ENCODE data around the gene PPT2. TPM values are rescaled to one million over a fixed set of nuclear protein-coding genes. Genes with fewer than 3 reads are reported as not detected.

The PPT2 gene
- polyA plus RNA-seq, 1 experiment: 31.9 TPM

DNA sequence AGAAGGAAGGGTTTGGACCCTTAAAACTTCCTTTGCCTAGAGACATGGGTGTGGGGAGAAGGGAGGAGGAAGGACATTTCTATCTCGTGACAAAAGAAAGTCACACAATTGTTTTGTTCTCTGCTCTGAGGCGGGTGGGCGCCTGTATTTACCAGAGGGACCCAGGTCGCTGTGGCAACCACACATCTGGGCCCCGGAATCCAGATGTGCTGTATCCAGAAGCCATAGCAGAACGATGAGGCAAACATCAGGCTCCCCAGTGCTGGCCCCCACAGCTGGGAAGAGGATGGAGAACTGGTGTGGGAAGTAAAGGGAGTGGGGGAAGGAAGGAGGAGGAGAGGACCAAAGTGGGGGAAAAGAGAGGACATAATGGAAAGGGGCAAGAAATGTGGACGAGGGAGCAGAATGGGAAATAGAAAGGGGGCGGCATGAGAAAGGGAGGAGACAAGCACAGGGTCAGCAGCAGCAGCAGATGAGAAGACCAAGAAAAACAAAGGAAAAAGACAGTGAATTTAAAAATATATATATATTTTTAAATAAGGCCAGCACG is 41.4 kb upstream of the PPT2 start:
- no peak for TF ChIP-seq CTCF (IDR thresholded peaks at IDR 0.05; ENCODE audit: insufficient read depth, low read depth, low read length)
- no peak overlapping the region for H3K4me3 ChIP-seq (ENCODE audit: low read depth, low read length)
- peaks cover 4% of the 10 kb centered on the region for H3K27me3 ChIP-seq (ENCODE audit: control insufficient read depth, insufficient read depth, low read length)
- H3K36me3 ChIP-seq (ENCODE audit: control insufficient read depth, insufficient read depth, low read length): peaks cover 8% of the 10 kb centered on the region
- POLR2A ChIA-PET: no interaction called here
- DNase-seq (ENCODE audit: low read depth): no peak
- CTCF ChIA-PET: interaction anchor here (2.0 kb wide), 1 partner anchor 25 kb away, joined by 7 read pairs; no protein-coding TSS in a partner anchor

GRCh38 chr6:32113386-32114352 is 40.3 kb upstream of the PPT2 start:
- Histone ChIP-seq H3K4me3 (ENCODE audit: low read depth, low read length) (no peak overlapping the region), H3K36me3 (ENCODE audit: control insufficient read depth, insufficient read depth, low read length) (peaks cover 13% of the 10 kb centered on the region), H3K27me3 (ENCODE audit: control insufficient read depth, insufficient read depth, low read length) (peaks cover 4% of the 10 kb centered on the region)
- POLR2A ChIA-PET: interaction anchor here (0.6 to 0.7 kb wide), 2 partner anchors 25 to 35 kb away, joined by 6 to 11 read pairs; no protein-coding TSS in a partner anchor
- peak; percentile 97 for DNase-seq (ENCODE audit: low read depth)
- peak; percentile 71 for TF ChIP-seq CTCF (IDR thresholded peaks at IDR 0.05; ENCODE audit: insufficient read depth, low read depth, low read length)
- CTCF ChIA-PET: interaction anchor here (1.0 to 2.4 kb wide), 14 partner anchors 11 to 131 kb away, joined by 3 to 17 read pairs (median 4); no protein-coding TSS in a partner anchor

GRCh38 chr6:32114796-32115195 is 39.1 kb upstream of the PPT2 start:
- DNase-seq (ENCODE audit: low read depth): peak; percentile 80
- Histone ChIP-seq H3K4me3 (ENCODE audit: low read depth, low read length) (no peak overlapping the region), H3K36me3 (ENCODE audit: control insufficient read depth, insufficient read depth, low read length) (peaks cover 14% of the 10 kb centered on the region), H3K27me3 (ENCODE audit: control insufficient read depth, insufficient read depth, low read length) (no peaks in the 10 kb centered on the region; the same call in 1 of the 2 replicates)
- ChIA-PET POLR2A (no interaction called here), CTCF (interaction anchor here (1.0 to 2.4 kb wide), 11 partner anchors 10 to 78 kb away, joined by 3 to 17 read pairs (median 5); no protein-coding TSS in a partner anchor)
- TF ChIP-seq CTCF (IDR thresholded peaks at IDR 0.05; ENCODE audit: insufficient read depth, low read depth, low read length): no peak

DNA sequence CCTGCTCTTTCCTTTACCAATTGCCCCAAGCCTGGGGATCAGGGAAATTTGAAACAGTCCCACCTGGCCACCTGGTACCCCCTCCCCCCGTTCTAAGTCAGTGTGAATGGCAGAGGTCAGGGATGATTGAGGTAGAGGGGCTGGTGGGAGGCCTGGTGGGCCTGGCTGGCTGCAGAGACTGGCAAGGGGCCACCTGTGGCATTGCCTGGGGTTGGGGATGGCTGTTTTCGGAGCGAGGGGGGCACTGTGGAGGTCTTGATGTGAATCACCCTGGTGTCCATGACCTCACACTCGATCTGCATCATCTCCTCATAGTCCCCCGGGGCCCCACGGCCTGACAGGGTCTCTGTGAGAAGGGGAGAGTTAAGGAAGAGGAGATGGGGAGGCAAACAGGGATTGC is 38.3 kb upstream of the PPT2 start:
- no peak for TF ChIP-seq CTCF (IDR thresholded peaks at IDR 0.05; ENCODE audit: insufficient read depth, low read depth, low read length)
- no peak for DNase-seq (ENCODE audit: low read depth)
- H3K36me3 ChIP-seq (ENCODE audit: control insufficient read depth, insufficient read depth, low read length): peaks cover 16% of the 10 kb centered on the region
- H3K27me3 ChIP-seq (ENCODE audit: control insufficient read depth, insufficient read depth, low read length): no peaks in the 10 kb centered on the region
- POLR2A ChIA-PET: no interaction called here
- no peak overlapping the region for H3K4me3 ChIP-seq (ENCODE audit: low read depth, low read length)
- CTCF ChIA-PET: interaction anchor here (1.2 to 5.2 kb wide), 6 partner anchors 13 to 80 kb away, joined by 3 to 51 read pairs (median 12); partner anchors contain the start of genes ATF6B and FKBPL

DNA sequence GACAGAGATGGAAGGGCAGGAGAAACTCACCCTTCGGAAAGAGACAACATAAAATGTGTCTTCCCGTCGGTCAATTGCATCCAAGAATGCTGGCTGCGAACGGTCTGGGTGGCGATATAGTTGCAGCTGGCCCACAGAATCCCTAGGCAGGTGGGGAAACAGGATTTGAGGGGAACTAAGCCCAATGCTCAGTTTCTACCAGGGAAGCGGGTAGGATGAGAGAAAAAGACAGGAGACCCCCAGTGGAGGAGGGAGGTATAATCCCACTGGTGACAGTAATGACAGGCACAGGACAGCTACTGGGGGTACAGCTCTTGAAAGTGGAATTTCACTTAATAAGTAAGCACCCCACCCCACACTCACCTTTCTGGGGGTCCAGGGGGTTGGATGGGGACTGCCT is 37.3 kb upstream of the PPT2 start:
- peak; percentile 52 for TF ChIP-seq CTCF (IDR thresholded peaks at IDR 0.05; ENCODE audit: insufficient read depth, low read depth, low read length)
- ChIA-PET CTCF (interaction anchor here (0.8 to 5.2 kb wide), 9 partner anchors 8 to 79 kb away, joined by 3 to 51 read pairs (median 7); partner anchors contain the start of genes AGPAT1, ATF6B, FKBPL and PRRT1), POLR2A (no interaction called here)
- Histone ChIP-seq H3K36me3 (ENCODE audit: control insufficient read depth, insufficient read depth, low read length) (peaks cover 22% of the 10 kb centered on the region), H3K4me3 (ENCODE audit: low read depth, low read length) (no peak overlapping the region), H3K27me3 (ENCODE audit: control insufficient read depth, insufficient read depth, low read length) (no peaks in the 10 kb centered on the region)
- DNase-seq (ENCODE audit: low read depth): no peak
